ENCODE results near the gene KRT16.

The KRT16 gene

DNA sequence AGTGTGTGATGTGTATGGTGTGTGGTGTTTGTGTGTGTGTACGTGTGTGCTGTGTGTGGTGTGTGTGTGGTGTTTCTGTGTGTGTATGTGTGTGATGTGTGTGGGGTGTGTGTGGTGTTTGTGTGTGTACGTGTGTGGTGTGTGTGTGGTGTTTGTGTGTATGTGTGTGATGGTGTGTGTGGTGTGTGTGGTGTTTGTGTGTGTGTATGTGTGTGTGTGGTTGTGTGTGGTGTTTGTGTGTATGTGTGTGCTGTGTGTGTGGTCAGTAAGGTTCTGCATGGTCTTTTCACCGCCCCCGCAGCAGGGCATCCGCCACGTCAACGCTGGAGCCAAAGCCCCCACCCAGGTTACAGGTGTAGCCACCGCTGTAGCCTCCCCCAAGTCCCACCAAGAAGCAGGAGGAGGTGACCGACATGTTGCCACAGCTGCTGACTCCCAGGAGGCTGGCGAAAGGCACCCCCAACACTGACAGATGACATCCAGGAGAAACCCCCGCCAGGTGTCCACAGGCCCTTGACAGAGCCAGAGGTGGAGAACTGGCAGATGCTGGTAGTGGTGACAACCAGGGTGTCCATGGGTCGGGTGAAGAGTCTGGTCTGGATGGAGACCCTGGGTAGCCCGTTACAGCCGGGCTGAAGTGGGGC, 21.1 kb upstream of the KRT16 start:
- Histone ChIP-seq H2AFZ (ENCODE audit: low read depth, low read length) (no peak overlapping the region), H3K36me3 (ENCODE audit: insufficient read depth, low read length) (no peaks in the 10 kb centered on the region), H3K27me3 (ENCODE audit: insufficient read depth, low read length, poor library complexity) (no peaks in the 10 kb centered on the region), H3K9ac (ENCODE audit: low read depth, low read length) (no peak overlapping the region), H3K4me1 (ENCODE audit: insufficient read depth, low read length) (no peaks in the 10 kb centered on the region), H3K79me2 (ENCODE audit: insufficient read depth, low read length) (no peaks in the 10 kb centered on the region), H3K4me3 (ENCODE audit: low read depth in 1 of 2, low read length in 2 of 2) (no peak overlapping the region), H3K9me3 (ENCODE audit: insufficient read depth, low read length, severe bottlenecking) (no peaks in the 10 kb centered on the region), H3K4me2 (ENCODE audit: insufficient read depth, low read length) (no peak overlapping the region), H4K20me1 (ENCODE audit: insufficient read depth, low read length) (peaks cover 8% of the 10 kb centered on the region; the same call in 1 of the 2 replicates), H3K27ac (ENCODE audit: low read length) (no peak overlapping the region)
- peak; percentile 21 for DNase-seq
- peak; percentile 44; the same call in 1 of the 3 replicates for ATAC-seq (ENCODE audit: insufficient read depth, low read depth)
- TF ChIP-seq EZH2 (IDR thresholded peaks at IDR 0.05; ENCODE audit: borderline replicate concordance, low read depth, low read length, severe bottlenecking) = no peak
- TF ChIP-seq, protein P1, sequence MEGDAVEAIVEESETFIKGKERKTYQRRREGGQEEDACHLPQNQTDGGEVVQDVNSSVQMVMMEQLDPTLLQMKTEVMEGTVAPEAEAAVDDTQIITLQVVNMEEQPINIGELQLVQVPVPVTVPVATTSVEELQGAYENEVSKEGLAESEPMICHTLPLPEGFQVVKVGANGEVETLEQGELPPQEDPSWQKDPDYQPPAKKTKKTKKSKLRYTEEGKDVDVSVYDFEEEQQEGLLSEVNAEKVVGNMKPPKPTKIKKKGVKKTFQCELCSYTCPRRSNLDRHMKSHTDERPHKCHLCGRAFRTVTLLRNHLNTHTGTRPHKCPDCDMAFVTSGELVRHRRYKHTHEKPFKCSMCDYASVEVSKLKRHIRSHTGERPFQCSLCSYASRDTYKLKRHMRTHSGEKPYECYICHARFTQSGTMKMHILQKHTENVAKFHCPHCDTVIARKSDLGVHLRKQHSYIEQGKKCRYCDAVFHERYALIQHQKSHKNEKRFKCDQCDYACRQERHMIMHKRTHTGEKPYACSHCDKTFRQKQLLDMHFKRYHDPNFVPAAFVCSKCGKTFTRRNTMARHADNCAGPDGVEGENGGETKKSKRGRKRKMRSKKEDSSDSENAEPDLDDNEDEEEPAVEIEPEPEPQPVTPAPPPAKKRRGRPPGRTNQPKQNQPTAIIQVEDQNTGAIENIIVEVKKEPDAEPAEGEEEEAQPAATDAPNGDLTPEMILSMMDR (IDR thresholded peaks at IDR 0.05; ENCODE audit: borderline replicate concordance, extremely low read depth, low read length, poor library complexity, severe bottlenecking) = no peak

DNA sequence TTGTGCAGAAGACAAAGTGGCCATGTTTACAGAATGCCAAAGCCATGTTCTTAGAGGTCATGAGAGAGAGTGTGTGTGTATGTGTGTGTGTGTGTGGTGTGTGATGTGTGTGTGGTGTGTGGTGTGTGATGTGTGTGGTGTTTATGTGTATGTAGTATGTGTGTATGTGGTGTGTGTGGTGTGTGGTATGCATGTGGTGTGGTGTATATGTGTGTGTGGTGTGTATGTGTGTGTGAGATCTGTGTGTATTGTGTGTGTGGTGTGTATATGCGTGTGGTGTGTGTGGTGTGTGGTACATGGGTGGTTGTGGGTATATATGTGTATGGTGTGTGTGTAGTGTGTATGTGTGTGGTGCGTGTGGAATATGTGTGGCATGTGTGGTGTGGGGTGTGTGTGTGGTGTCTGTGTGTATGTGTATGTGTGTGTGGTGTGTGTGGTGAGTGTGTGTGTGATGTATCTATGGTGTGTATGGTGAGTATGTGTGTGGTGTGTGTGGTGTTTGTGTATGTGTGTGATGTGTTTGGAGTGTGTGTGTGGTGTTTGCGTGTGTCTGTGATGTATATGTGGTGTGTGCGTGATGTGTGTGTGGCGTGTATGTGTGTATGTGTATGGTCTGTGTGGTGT, 20.0 kb upstream of the KRT16 start:
- Histone ChIP-seq H4K20me1 (ENCODE audit: insufficient read depth, low read length) (peaks cover 8% of the 10 kb centered on the region; the same call in 1 of the 2 replicates), H3K36me3 (ENCODE audit: insufficient read depth, low read length) (no peaks in the 10 kb centered on the region), H3K4me1 (ENCODE audit: insufficient read depth, low read length) (no peaks in the 10 kb centered on the region), H3K9me3 (ENCODE audit: insufficient read depth, low read length, severe bottlenecking) (no peaks in the 10 kb centered on the region), H3K4me2 (ENCODE audit: insufficient read depth, low read length) (no peak overlapping the region), H3K9ac (ENCODE audit: low read depth, low read length) (no peak overlapping the region), H3K27me3 (ENCODE audit: insufficient read depth, low read length, poor library complexity) (no peaks in the 10 kb centered on the region), H3K79me2 (ENCODE audit: insufficient read depth, low read length) (no peaks in the 10 kb centered on the region), H2AFZ (ENCODE audit: low read depth, low read length) (no peak overlapping the region), H3K27ac (ENCODE audit: low read length) (no peak overlapping the region), H3K4me3 (ENCODE audit: low read depth in 1 of 2, low read length in 2 of 2) (no peak overlapping the region)
- TF ChIP-seq, protein P1 (IDR thresholded peaks at IDR 0.05; ENCODE audit: borderline replicate concordance, extremely low read depth, low read length, poor library complexity, severe bottlenecking) = no peak
- no peak for TF ChIP-seq EZH2 (IDR thresholded peaks at IDR 0.05; ENCODE audit: borderline replicate concordance, low read depth, low read length, severe bottlenecking)
- DNase-seq = no peak
- no peak for ATAC-seq (ENCODE audit: insufficient read depth, low read depth)

DNA sequence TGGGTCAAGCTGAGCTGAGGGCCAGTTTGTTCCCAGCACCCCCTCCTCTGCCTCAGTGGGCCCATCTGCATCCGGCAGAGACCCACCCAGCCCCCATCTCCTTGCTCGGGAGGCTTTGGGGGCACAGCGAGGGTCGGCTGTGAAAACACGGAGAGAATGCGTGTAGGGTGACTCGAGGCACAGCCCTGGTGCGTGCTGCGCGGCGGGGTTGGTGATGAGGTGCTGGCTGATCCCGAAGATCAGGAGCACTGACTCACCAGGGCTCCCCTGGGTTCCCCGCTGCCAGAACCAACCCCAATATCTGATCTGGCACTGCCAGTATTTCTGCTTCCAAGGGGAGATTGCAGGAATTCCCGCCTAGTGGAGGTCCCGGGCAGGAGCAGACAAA, 19.3 kb upstream of the KRT16 start:
- no peak overlapping the region for H3K4me2 ChIP-seq (ENCODE audit: insufficient read depth, low read length)
- no peaks in the 10 kb centered on the region for H3K9me3 ChIP-seq (ENCODE audit: insufficient read depth, low read length, severe bottlenecking)
- TF ChIP-seq, protein P1 (IDR thresholded peaks at IDR 0.05; ENCODE audit: borderline replicate concordance, extremely low read depth, low read length, poor library complexity, severe bottlenecking) = no peak
- TF ChIP-seq EZH2 (IDR thresholded peaks at IDR 0.05; ENCODE audit: borderline replicate concordance, low read depth, low read length, severe bottlenecking) = no peak
- H2AFZ ChIP-seq (ENCODE audit: low read depth, low read length) = no peak overlapping the region
- H3K4me3 ChIP-seq (ENCODE audit: low read depth in 1 of 2, low read length in 2 of 2) = no peak overlapping the region
- ATAC-seq (ENCODE audit: insufficient read depth, low read depth) = no peak
- H3K4me1 ChIP-seq (ENCODE audit: insufficient read depth, low read length) = no peaks in the 10 kb centered on the region
- H3K36me3 ChIP-seq (ENCODE audit: insufficient read depth, low read length) = no peaks in the 10 kb centered on the region
- DNase-seq = no peak
- H3K27me3 ChIP-seq (ENCODE audit: insufficient read depth, low read length, poor library complexity) = no peaks in the 10 kb centered on the region
- H3K9ac ChIP-seq (ENCODE audit: low read depth, low read length) = no peak overlapping the region
- no peaks in the 10 kb centered on the region for H3K79me2 ChIP-seq (ENCODE audit: insufficient read depth, low read length)
- H3K27ac ChIP-seq (ENCODE audit: low read length) = no peak overlapping the region
- H4K20me1 ChIP-seq (ENCODE audit: insufficient read depth, low read length) = peaks cover 8% of the 10 kb centered on the region; the same call in 1 of the 2 replicates
